K562 (cell line): Measurements from ENCODE around the gene MRGPRD.

Experiments
- BRF1 ChIP-seq: IDR thresholded peaks from 3 replicates; pipeline ENCODE4 v1.6.1; 2011; ENCODE audit warnings: borderline replicate concordance, mild to moderate bottlenecking; ENCODE audit not compliant: insufficient read length; ENCODE audit errors: extremely low read depth
- CTCF ChIP-seq, 3 experiments: IDR thresholded peaks in 2 of 3; conservative IDR thresholded peaks in 1 of 3; 2 replicates each; pipeline ENCODE4 v1.5.1; 2011 to 2012; ENCODE audit warnings: low read length in 3 of 3, mild to moderate bottlenecking in 3 of 3, control low read depth in 2 of 3, improper control_type of control experiment in 1 of 3, inconsistent platforms in 1 of 3, low read depth in 1 of 3, mixed read lengths in 1 of 3, moderate library complexity in 1 of 3; ENCODE audit not compliant: insufficient read depth in 2 of 3
- MECOM ChIP-seq: fragments of 250-450 bp; sonication (Bioruptor Pico); IDR thresholded peaks from 2 replicates; pipeline ENCODE4 v1.8.0; 2022; ENCODE audit warnings: inconsistent platforms
- POLR2A ChIP-seq: fragments of 450-650 bp; conservative IDR thresholded peaks from 2 replicates; pipeline ENCODE4 v1.6.1; 2016
- SMC3 ChIP-seq: conservative IDR thresholded peaks from 2 replicates; pipeline ENCODE4 v1.6.1; 2011; ENCODE audit warnings: low read depth, low read length, improper control_type of control experiment; ENCODE audit not compliant: insufficient read depth
- STAT6 ChIP-seq: sonication (generic); formaldehyde crosslinking; IDR thresholded peaks from 2 replicates; pipeline ENCODE4 v1.8.1; 2023; ENCODE audit warnings: mild to moderate bottlenecking, missing genetic modification reagents
- TF ChIP-seq, protein P1 (sequence below): fragments of 450-650 bp; formaldehyde crosslinking; IDR thresholded peaks from 2 replicates; pipeline ENCODE4 v1.4.0; 2020; ENCODE audit warnings: mild to moderate bottlenecking, moderate library complexity

- TF ChIP-seq MECOM (CRISPR knock-in tag): no peak
- TF ChIP-seq CTCF (IDR thresholded peaks at IDR 0.05 in 2 of 3, conservative IDR thresholded peaks at IDR 0.05 in 1 of 3; ENCODE audit: insufficient read depth in 2 of 3, low read depth in 1 of 3, low read length in 3 of 3): no peak
- no peak for TF ChIP-seq POLR2A
- TF ChIP-seq BRF1: no peak
- TF ChIP-seq SMC3: no peak
- TF ChIP-seq, protein P1, sequence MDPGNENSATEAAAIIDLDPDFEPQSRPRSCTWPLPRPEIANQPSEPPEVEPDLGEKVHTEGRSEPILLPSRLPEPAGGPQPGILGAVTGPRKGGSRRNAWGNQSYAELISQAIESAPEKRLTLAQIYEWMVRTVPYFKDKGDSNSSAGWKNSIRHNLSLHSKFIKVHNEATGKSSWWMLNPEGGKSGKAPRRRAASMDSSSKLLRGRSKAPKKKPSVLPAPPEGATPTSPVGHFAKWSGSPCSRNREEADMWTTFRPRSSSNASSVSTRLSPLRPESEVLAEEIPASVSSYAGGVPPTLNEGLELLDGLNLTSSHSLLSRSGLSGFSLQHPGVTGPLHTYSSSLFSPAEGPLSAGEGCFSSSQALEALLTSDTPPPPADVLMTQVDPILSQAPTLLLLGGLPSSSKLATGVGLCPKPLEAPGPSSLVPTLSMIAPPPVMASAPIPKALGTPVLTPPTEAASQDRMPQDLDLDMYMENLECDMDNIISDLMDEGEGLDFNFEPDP (CRISPR knock-in tag): no peak
- no peak for TF ChIP-seq STAT6 (CRISPR knock-in tag)
Observed at GRCh38 chr11:69006816-69007215, 26.0 kb upstream of the MRGPRD start.
